BLaER1 treated with 17β-estradiol and CSF1 and Interleukin-3, amounts not matched to agents 10 nM and 100 nM (cell line): Measurements from ENCODE around the gene OSBPL5.
A peak's percentile ranks its signal among the peaks of the same experiment; 100 is the strongest.
"Not testable (repeated sequence)": the region's sequence is repeated elsewhere in the genome, so short reads cannot be mapped to it uniquely, and the experiment has no call there.

Experiments
- H3K27ac ChIP-seq, 11 experiments: shearing (Covaris generic); formaldehyde crosslinking; 2 replicates each; pipeline ENCODE4 v1.8.1; 2022
- H3K27me3 ChIP-seq, 11 experiments: shearing (Covaris generic); formaldehyde crosslinking; 2 replicates each; pipeline ENCODE4 v1.8.1; 2022
- H3K36me3 ChIP-seq, 11 experiments: shearing (Covaris generic); formaldehyde crosslinking; 2 replicates each; pipeline ENCODE4 v1.8.1; 2022
- H3K4me1 ChIP-seq, 10 experiments: shearing (Covaris generic); formaldehyde crosslinking; 2 replicates each; pipeline ENCODE4 v1.8.1; 2022
- H3K4me2 ChIP-seq, 11 experiments: shearing (Covaris generic); formaldehyde crosslinking; 2 replicates each; pipeline ENCODE4 v1.8.1; 2022
- H3K4me3 ChIP-seq, 10 experiments: shearing (Covaris generic); formaldehyde crosslinking; 2 replicates each; pipeline ENCODE4 v1.8.1; 2022
- H3K9ac ChIP-seq, 11 experiments: shearing (Covaris generic); formaldehyde crosslinking; 2 replicates each; pipeline ENCODE4 v1.8.1; 2022
- H3K9me3 ChIP-seq, 11 experiments: shearing (Covaris generic); formaldehyde crosslinking; replicated peaks in 1 of 11; 2 replicates each; pipeline ENCODE4 v1.8.1; 2022
- H4K20me1 ChIP-seq, 11 experiments: shearing (Covaris generic); formaldehyde crosslinking; 2 replicates each; pipeline ENCODE4 v1.8.1; 2022
- Cebpa-rat ChIP-seq, 11 experiments: shearing (Covaris generic); IDR thresholded peaks; 2 replicates each; pipeline ENCODE4 v1.8.1; 2022

Gene OSBPL5

GRCh38 chr11:3170044-3170755, 5.1 kb upstream of the OSBPL5 start:
- H3K4me2 ChIP-seq = peak overlapping the region; percentile 85 to 99 (median 96)
- peak overlapping the region in 5 of 10 experiments; percentile 41 to 65 (median 51); a peak in 6 of 20 replicates for H3K4me3 ChIP-seq
- H3K27ac ChIP-seq = peak overlapping the region in 3 of 11 experiments; percentile 59 to 81 (median 61); a peak in 5 of 22 replicates
- H3K36me3 ChIP-seq = no peaks in the 10 kb centered on the region
- H4K20me1 ChIP-seq = peaks cover 0 to 27% (median 0%) of the 10 kb centered on the region in 11 experiments; a peak in 7 of 22 replicates
- TF ChIP-seq Cebpa-rat (IDR thresholded peaks at IDR 0.05) = no peak
- H3K4me1 ChIP-seq = peaks cover 42 to 78% (median 74%) of the 10 kb centered on the region in 10 experiments
- H3K9me3 ChIP-seq = peaks cover under 1 to 6% (median 3%) of the 10 kb centered on the region in 11 experiments; a peak in 11 of 22 replicates
- peaks cover 0 to 40% (median 0%) of the 10 kb centered on the region in 11 experiments; a peak in 8 of 22 replicates for H3K27me3 ChIP-seq
- peak overlapping the region in 9 of 11 experiments; percentile 14 to 73 (median 50); a peak in 10 of 22 replicates for H3K9ac ChIP-seq

GRCh38 chr11:3169255-3170043, 4.3 kb upstream of the OSBPL5 start:
- peak overlapping the region; percentile 12 to 73 (median 50); a peak in 17 of 22 replicates for H3K9ac ChIP-seq
- no peaks in the 10 kb centered on the region for H3K36me3 ChIP-seq
- peaks cover 0 to 40% (median 0%) of the 10 kb centered on the region in 11 experiments; a peak in 8 of 22 replicates for H3K27me3 ChIP-seq
- H3K9me3 ChIP-seq = 0 out of 22 replicates have a peak, but pooled peaks cover 0 to under 1% (median 0%) of the 10 kb centered on the region in 11 experiments
- peak overlapping the region; percentile 85 to 99 (median 96) for H3K4me2 ChIP-seq
- no peak for TF ChIP-seq Cebpa-rat (IDR thresholded peaks at IDR 0.05)
- H4K20me1 ChIP-seq = peaks cover 0 to 29% (median under 1%) of the 10 kb centered on the region in 11 experiments; a peak in 10 of 22 replicates
- peak overlapping the region in 8 of 10 experiments; percentile 9 to 65 (median 49); a peak in 16 of 20 replicates for H3K4me3 ChIP-seq
- H3K27ac ChIP-seq = peak overlapping the region in 9 of 11 experiments; percentile 43 to 81 (median 61); a peak in 17 of 22 replicates
- H3K4me1 ChIP-seq = peaks cover 42 to 79% (median 75%) of the 10 kb centered on the region in 10 experiments

GRCh38 chr11:3168742-3169254, 3.7 kb upstream of the OSBPL5 start:
- Histone ChIP-seq H3K4me3 (peak overlapping the region in 8 of 10 experiments; percentile 9 to 65 (median 49); a peak in 13 of 20 replicates), H3K9ac (peak overlapping the region; percentile 12 to 73 (median 50); a peak in 16 of 22 replicates), H3K27me3 (peaks cover 0 to 40% (median 0%) of the 10 kb centered on the region in 11 experiments; a peak in 8 of 22 replicates), H3K4me1 (peaks cover 49 to 86% (median 81%) of the 10 kb centered on the region in 10 experiments), H4K20me1 (peaks cover 3 to 35% (median 7%) of the 10 kb centered on the region in 11 experiments; a peak in 21 of 22 replicates), H3K4me2 (peak overlapping the region; percentile 85 to 99 (median 96)), H3K27ac (peak overlapping the region in 9 of 11 experiments; percentile 43 to 81 (median 61); a peak in 17 of 22 replicates)
- H3K9me3 ChIP-seq, H3K36me3 ChIP-seq: not testable (repeated sequence)

DNA sequence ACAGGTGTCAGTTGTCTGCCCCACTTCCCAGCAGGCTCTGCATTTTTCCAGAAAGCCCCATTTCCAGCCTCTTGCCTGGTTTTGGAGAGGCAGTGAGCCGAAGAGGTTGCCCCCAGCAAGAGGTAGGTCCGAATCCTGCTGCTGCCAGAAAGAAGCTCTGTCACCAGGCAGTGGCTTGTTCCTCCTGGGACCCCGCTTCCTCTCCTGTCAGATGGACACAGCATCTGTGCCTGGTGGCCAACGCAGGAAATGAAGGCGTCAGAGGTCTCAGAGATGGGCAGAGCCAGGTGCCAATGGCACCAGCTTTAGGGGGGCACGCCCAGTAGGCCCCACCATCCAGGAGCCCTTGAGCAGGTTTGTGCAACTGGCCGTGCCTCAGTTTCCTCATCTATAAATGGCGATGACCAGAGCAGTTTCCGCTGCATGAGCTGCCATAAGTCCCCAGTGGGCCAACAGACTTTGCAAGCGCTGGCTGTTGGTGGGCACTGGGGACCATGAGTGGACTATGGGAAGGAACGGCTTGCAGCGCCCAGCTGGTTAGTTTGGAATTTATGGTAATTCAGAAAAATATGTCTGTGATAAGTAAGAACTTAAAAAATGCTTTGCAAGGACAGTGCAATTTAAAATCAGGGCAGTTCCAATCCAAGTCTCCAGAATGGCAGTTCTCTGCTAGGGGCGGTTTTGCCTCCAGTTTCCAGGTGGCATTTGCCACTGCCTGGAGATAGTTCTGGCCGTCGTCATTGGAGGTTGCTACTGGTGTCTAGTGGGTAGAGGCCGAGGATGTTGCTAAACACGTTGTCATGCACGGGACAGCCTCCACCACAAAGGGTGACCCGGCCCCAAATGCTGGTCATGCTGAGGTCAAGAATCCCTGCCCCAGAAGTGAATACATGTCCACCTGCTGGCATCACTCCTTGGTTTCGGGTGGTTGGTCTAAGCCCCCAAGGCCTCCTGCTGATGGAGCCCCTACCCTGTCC, 2.3 kb upstream of the OSBPL5 start:
- H3K9me3 ChIP-seq = no peaks in the 10 kb centered on the region
- no peak overlapping the region for H3K4me3 ChIP-seq
- no peaks in the 10 kb centered on the region for H3K36me3 ChIP-seq
- no peak for TF ChIP-seq Cebpa-rat (IDR thresholded peaks at IDR 0.05)
- peaks cover 0 to 40% (median 0%) of the 10 kb centered on the region in 11 experiments; a peak in 8 of 22 replicates for H3K27me3 ChIP-seq
- peaks cover 15 to 48% (median 20%) of the 10 kb centered on the region in 11 experiments; a peak in 21 of 22 replicates for H4K20me1 ChIP-seq
- no peak overlapping the region for H3K9ac ChIP-seq
- H3K4me2 ChIP-seq = peak overlapping the region in 10 of 11 experiments; percentile 89 to 99 (median 98); a peak in 19 of 22 replicates
- no peak overlapping the region for H3K27ac ChIP-seq
- H3K4me1 ChIP-seq = peaks cover 53 to 94% (median 93%) of the 10 kb centered on the region in 10 experiments

DNA sequence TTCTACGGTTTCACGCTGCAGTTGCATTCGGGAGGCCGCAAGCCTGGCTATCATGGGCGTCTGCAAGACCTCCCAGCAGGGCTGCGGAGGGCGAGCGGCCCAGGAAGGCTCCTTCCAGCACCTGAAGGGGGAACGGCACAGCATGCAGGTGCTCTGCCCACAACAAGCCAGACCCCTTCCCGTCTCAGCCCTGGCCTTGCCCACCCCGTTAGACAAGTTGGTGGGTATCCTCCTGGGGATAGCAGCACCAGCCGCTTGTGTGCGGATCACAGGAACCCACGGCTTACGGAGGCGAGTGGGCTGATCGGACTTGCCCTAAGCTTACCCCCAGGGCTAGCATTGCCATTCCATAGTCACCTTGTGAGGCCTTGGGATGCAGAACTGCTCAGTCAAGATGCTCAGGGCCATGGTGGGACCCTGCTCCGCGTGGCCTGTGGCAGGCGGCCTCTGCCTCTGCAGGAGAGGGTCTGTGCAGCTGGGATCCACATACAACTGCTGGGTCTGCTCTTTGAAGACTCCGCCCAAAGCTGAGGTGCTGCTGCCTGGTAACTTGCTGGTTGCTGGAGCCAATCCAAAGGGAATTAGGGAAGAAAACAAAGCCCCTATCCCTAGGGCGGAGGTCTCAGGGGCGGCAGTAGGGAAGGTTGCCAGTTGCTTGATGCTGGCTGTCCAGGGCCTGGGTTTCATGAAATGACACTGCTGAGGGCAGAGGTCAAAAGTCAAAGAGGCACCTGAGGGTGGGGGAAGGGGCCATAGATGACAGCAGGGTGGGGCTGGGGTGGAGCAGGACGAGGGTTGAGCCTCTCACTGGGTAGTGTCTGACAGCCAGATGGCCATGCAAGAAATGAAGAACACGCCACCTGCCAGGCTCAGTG, 1.4 kb upstream of the OSBPL5 start:
- peak overlapping the region; percentile 89 to 99 (median 98) for H3K4me2 ChIP-seq

DNA sequence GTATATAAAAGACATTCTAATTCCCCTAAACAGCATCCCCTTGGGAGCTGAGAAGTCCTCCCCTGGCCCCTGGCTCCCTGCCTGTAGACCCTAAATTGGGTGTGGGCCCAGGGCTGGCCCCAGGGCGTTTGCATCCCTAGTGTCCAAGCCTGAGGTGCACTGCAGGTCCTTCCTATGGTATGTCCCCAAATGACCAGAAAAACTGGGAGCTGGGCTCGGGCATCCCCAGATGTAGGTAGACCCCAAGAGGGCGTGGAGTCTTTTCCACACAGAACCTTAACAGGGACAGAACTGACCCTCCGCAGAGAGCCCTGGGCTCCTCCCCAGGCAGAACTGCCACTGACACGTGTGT, 782 bp upstream of the OSBPL5 start:
- no peak for TF ChIP-seq Cebpa-rat (IDR thresholded peaks at IDR 0.05)
- no peaks in the 10 kb centered on the region for H3K9me3 ChIP-seq
- H3K27ac ChIP-seq = peak overlapping the region in 2 of 11 experiments; percentile 76 to 78; a peak in 4 of 22 replicates
- H3K27me3 ChIP-seq = peaks cover 0 to 27% (median 0%) of the 10 kb centered on the region in 11 experiments; a peak in 8 of 22 replicates
- H4K20me1 ChIP-seq = peaks cover 30 to 63% (median 36%) of the 10 kb centered on the region in 11 experiments; a peak in 21 of 22 replicates
- no peaks in the 10 kb centered on the region for H3K36me3 ChIP-seq
- peak overlapping the region; percentile 89 to 99 (median 98) for H3K4me2 ChIP-seq
- peak overlapping the region; percentile 66 to 89 (median 78); a peak in 16 of 20 replicates for H3K4me3 ChIP-seq
- peak overlapping the region in 10 of 11 experiments; percentile 76 to 88 (median 84); a peak in 16 of 22 replicates for H3K9ac ChIP-seq
- H3K4me1 ChIP-seq = peaks cover 57 to 94% (median 93%) of the 10 kb centered on the region in 10 experiments

More for the DNA sequence above, 1.4 kb upstream of the OSBPL5 start:
- no peak for TF ChIP-seq Cebpa-rat (IDR thresholded peaks at IDR 0.05)
- peak overlapping the region in 4 of 11 experiments; percentile 81 to 88 (median 85); a peak in 3 of 22 replicates for H3K9ac ChIP-seq
- H4K20me1 ChIP-seq = peaks cover 24 to 57% (median 29%) of the 10 kb centered on the region in 11 experiments; a peak in 21 of 22 replicates
- peaks cover 54 to 94% (median 93%) of the 10 kb centered on the region in 10 experiments for H3K4me1 ChIP-seq
- no peaks in the 10 kb centered on the region for H3K36me3 ChIP-seq
- peaks cover 0 to 33% (median 0%) of the 10 kb centered on the region in 11 experiments; a peak in 8 of 22 replicates for H3K27me3 ChIP-seq
- H3K4me3 ChIP-seq = peak overlapping the region in 4 of 10 experiments; percentile 68 to 79 (median 74); a peak in 3 of 20 replicates
- H3K9me3 ChIP-seq = no peaks in the 10 kb centered on the region
- H3K27ac ChIP-seq = no peak overlapping the region
